DOHH2 (cell line): ENCODE measurements around the gene ZDHHC9.

Experiments used
- EZH2phosphoT487 ChIP-seq: fragments of 200-600 bp; sonication (generic); IDR thresholded peaks from 2 replicates; pipeline ENCODE4 v1.6.1; 2017; ENCODE audit warnings: borderline replicate concordance, mild to moderate bottlenecking, antibody characterized with exemption, low read length, moderate library complexity, mixed read lengths
- TF ChIP-seq, protein P1 (sequence below): fragments of 200-600 bp; sonication (generic); IDR thresholded peaks from one replicate; pipeline ENCODE4 v1.5.1; 2014; ENCODE audit warnings: antibody characterized with exemption, mild to moderate bottlenecking, low read depth, low read length; ENCODE audit not compliant: poor library complexity, severe bottlenecking

DNA sequence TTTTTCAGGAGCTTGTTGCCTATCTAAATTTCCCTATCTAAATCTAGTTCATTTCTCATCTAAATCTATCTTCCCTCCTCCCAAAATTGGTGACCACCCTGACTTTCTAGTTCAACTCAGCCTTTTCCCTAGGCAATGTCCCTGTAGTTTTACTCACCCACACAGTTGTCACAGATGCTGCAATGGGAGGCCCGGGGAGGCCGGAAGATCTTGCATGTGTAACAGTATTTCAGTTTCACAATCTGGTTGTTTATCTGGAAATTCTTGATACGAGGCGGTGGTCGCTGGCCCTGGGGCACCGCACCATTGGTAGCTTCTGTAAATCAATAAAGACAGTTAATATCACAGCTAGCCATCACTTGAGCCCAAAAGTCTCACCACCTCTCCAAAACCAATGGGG is 20.2 kb downstream of the ZDHHC9 start:
- TF ChIP-seq, protein P1, sequence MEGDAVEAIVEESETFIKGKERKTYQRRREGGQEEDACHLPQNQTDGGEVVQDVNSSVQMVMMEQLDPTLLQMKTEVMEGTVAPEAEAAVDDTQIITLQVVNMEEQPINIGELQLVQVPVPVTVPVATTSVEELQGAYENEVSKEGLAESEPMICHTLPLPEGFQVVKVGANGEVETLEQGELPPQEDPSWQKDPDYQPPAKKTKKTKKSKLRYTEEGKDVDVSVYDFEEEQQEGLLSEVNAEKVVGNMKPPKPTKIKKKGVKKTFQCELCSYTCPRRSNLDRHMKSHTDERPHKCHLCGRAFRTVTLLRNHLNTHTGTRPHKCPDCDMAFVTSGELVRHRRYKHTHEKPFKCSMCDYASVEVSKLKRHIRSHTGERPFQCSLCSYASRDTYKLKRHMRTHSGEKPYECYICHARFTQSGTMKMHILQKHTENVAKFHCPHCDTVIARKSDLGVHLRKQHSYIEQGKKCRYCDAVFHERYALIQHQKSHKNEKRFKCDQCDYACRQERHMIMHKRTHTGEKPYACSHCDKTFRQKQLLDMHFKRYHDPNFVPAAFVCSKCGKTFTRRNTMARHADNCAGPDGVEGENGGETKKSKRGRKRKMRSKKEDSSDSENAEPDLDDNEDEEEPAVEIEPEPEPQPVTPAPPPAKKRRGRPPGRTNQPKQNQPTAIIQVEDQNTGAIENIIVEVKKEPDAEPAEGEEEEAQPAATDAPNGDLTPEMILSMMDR, result peak; percentile 1
- TF ChIP-seq EZH2phosphoT487, result no peak
